ENCODE data around the gene SPAG16.
"Not testable (repeated sequence)": the region's sequence is repeated elsewhere in the genome, so short reads cannot be mapped to it uniquely, and the experiment has no call there.

Gene SPAG16

GRCh38 chr2:213561759-213562158 is 277.5 kb downstream of the SPAG16 start:
- no peak for DNase-seq

- DNase-seq, result no peak
These were observed 278.4 kb downstream of the SPAG16 start for GRCh38 chr2:213562539-213563180.

- no peak for DNase-seq
These were observed 282.6 kb downstream of the SPAG16 start for GRCh38 chr2:213566846-213567245.

GRCh38 chr2:213609570-213610170 is 325.4 kb downstream of the SPAG16 start:
- no peak for DNase-seq

- no peak for DNase-seq
These were observed 342.9 kb downstream of the SPAG16 start for GRCh38 chr2:213627054-213627710.

GRCh38 chr2:213627835-213628460 is 343.7 kb downstream of the SPAG16 start:
- no peak for DNase-seq

GRCh38 chr2:213640738-213641425 is 356.6 kb downstream of the SPAG16 start:
- DNase-seq, result no peak

- no peak for DNase-seq
These were observed 360.7 kb downstream of the SPAG16 start for GRCh38 chr2:213644926-213645325.

GRCh38 chr2:213649176-213649575 is 364.9 kb downstream of the SPAG16 start:
- DNase-seq, result no peak

- DNase-seq, result no peak
These were observed 380.6 kb downstream of the SPAG16 start for GRCh38 chr2:213664817-213665216.

- no peak for DNase-seq
These were observed 385.4 kb downstream of the SPAG16 start for GRCh38 chr2:213669657-213670056.

GRCh38 chr2:213678437-213679218 is 394.4 kb downstream of the SPAG16 start:
- DNase-seq, result no peak

- DNase-seq, result no peak
These were observed 395.6 kb downstream of the SPAG16 start for GRCh38 chr2:213679894-213680293.

GRCh38 chr2:213682276-213682675 is 398.0 kb downstream of the SPAG16 start:
- no peak for DNase-seq

- no peak for DNase-seq
These were observed 403.9 kb downstream of the SPAG16 start for GRCh38 chr2:213688133-213688532.

- not testable (repeated sequence) for DNase-seq
These were observed 404.6 kb downstream of the SPAG16 start for GRCh38 chr2:213688825-213689224.

GRCh38 chr2:213689585-213689984 is 405.3 kb downstream of the SPAG16 start:
- DNase-seq, result no peak

- no peak for DNase-seq
These were observed 407.1 kb downstream of the SPAG16 start for GRCh38 chr2:213691351-213691750.

- no peak for DNase-seq
These were observed 412.2 kb downstream of the SPAG16 start for GRCh38 chr2:213696442-213696841.

GRCh38 chr2:213701365-213701764 is 417.1 kb downstream of the SPAG16 start:
- not testable (repeated sequence) for DNase-seq

GRCh38 chr2:213703406-213704098 is 419.3 kb downstream of the SPAG16 start:
- no peak for DNase-seq

- no peak for DNase-seq
These were observed 425.9 kb downstream of the SPAG16 start for GRCh38 chr2:213710164-213710563.
